HEK293T (cell line): ENCODE results near the gene ASPDH.

Experiments
- ARNT ChIP-seq: fragments of 450-650 bp; IDR thresholded peaks from 2 replicates; pipeline ENCODE4 v1.6.1; 2017; ENCODE audit warnings: mild to moderate bottlenecking
- BHLHE40 ChIP-seq: fragments of 450-650 bp; IDR thresholded peaks from 2 replicates; pipeline ENCODE4 v1.6.1; 2016; ENCODE audit warnings: mild to moderate bottlenecking, moderate library complexity, borderline replicate concordance
- ELF4 ChIP-seq: fragments of 450-650 bp; IDR thresholded peaks from 2 replicates; pipeline ENCODE4 v1.6.1; 2017; ENCODE audit warnings: antibody characterized with exemption
- FOXA1 ChIP-seq: fragments of 450-650 bp; IDR thresholded peaks from 2 replicates; pipeline ENCODE4 v1.6.1; 2016; ENCODE audit warnings: mild to moderate bottlenecking
- FOXK2 ChIP-seq: fragments of 450-650 bp; IDR thresholded peaks from 2 replicates; pipeline ENCODE4 v1.6.1; 2016; ENCODE audit warnings: mild to moderate bottlenecking
- FOXM1 ChIP-seq: fragments of 450-650 bp; IDR thresholded peaks from 2 replicates; pipeline ENCODE4 v1.6.1; 2017; ENCODE audit warnings: mild to moderate bottlenecking, borderline replicate concordance
- PKNOX1 ChIP-seq: fragments of 450-650 bp; IDR thresholded peaks from 2 replicates; pipeline ENCODE4 v1.6.1; 2016
- SP1 ChIP-seq: fragments of 450-650 bp; IDR thresholded peaks from 2 replicates; pipeline ENCODE4 v1.6.1; 2017

DNA sequence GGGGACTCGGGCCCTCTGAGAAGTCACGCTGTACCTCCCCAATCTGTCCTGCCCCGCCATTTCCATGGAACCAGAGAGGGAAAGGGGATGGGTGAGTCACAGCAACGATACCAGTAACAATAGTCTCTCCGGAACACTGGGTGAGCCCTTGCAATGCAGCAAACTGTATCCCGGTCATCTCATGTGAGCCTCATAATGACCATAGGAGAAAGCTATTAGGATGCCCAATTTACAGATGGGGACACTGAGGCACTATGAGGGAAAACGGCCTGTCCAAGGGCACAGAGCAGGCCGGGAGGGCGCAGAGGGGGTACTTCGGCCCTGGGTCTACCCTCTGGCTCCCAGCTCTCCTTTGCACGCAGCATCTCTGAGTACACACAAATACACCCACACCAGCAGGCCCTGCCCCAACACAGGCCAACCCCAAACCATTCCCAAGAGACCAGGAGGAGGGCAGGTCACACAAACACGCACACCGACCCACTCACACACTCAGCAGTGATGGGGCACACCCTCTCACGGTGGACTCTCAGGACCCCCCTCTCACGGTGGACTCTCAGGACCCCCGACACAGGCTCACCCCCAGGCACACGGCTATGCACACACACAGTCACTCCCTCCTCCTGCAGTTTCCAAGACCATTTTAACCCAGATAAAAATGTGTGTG is 36.3 kb upstream of the ASPDH start:
- TF ChIP-seq SP1 (no peak), ELF4 (no peak), FOXM1 (no peak), BHLHE40 (no peak), PKNOX1 (no peak), FOXA1 (no peak), FOXK2 (no peak), ARNT (no peak)
